ENCODE data around the gene MRAS.

Gene MRAS

DNA sequence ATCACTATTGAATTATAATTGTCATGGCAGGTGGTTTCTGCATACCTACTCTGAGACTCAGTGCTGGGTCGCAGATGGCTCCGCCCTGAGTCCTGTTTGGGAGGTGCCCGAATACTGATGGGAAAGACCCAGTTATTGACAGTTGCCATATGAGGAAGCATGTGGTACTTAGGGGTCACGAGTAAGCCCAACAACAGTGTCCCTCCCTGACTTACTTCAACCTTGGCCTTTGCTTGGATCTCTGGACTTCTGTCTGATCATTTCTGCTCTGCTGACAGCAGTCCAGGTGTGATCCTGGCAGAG is 16.8 kb downstream of the MRAS start:
- TF ChIP-seq, protein P1, sequence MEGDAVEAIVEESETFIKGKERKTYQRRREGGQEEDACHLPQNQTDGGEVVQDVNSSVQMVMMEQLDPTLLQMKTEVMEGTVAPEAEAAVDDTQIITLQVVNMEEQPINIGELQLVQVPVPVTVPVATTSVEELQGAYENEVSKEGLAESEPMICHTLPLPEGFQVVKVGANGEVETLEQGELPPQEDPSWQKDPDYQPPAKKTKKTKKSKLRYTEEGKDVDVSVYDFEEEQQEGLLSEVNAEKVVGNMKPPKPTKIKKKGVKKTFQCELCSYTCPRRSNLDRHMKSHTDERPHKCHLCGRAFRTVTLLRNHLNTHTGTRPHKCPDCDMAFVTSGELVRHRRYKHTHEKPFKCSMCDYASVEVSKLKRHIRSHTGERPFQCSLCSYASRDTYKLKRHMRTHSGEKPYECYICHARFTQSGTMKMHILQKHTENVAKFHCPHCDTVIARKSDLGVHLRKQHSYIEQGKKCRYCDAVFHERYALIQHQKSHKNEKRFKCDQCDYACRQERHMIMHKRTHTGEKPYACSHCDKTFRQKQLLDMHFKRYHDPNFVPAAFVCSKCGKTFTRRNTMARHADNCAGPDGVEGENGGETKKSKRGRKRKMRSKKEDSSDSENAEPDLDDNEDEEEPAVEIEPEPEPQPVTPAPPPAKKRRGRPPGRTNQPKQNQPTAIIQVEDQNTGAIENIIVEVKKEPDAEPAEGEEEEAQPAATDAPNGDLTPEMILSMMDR (IDR thresholded peaks at IDR 0.05; ENCODE audit: low read depth, low read length, missing control alignments): no peak
- no peak for DNase-seq (ENCODE audit: low read depth)
- no peak overlapping the region for H3K4me3 ChIP-seq (ENCODE audit: low read depth, low read length)

GRCh38 chr3:138366006-138366759 is 17.8 kb downstream of the MRAS start:
- no peak overlapping the region for H3K4me3 ChIP-seq (ENCODE audit: low read depth, low read length)
- DNase-seq (ENCODE audit: low read depth): no peak
- TF ChIP-seq, protein P1 (IDR thresholded peaks at IDR 0.05; ENCODE audit: low read depth, low read length, missing control alignments): no peak

- DNase-seq (ENCODE audit: low read depth): no peak
- no peak overlapping the region for H3K4me3 ChIP-seq (ENCODE audit: low read depth, low read length)
- TF ChIP-seq, protein P1 (IDR thresholded peaks at IDR 0.05; ENCODE audit: low read depth, low read length, missing control alignments): no peak
Observed at GRCh38 chr3:138367326-138367850, 19.0 kb downstream of the MRAS start.

- DNase-seq (ENCODE audit: low read depth): no peak
- TF ChIP-seq, protein P1 (IDR thresholded peaks at IDR 0.05; ENCODE audit: low read depth, low read length, missing control alignments): no peak
- H3K4me3 ChIP-seq (ENCODE audit: low read depth, low read length): no peak overlapping the region
Observed at GRCh38 chr3:138367911-138368310, 19.5 kb downstream of the MRAS start.

DNA sequence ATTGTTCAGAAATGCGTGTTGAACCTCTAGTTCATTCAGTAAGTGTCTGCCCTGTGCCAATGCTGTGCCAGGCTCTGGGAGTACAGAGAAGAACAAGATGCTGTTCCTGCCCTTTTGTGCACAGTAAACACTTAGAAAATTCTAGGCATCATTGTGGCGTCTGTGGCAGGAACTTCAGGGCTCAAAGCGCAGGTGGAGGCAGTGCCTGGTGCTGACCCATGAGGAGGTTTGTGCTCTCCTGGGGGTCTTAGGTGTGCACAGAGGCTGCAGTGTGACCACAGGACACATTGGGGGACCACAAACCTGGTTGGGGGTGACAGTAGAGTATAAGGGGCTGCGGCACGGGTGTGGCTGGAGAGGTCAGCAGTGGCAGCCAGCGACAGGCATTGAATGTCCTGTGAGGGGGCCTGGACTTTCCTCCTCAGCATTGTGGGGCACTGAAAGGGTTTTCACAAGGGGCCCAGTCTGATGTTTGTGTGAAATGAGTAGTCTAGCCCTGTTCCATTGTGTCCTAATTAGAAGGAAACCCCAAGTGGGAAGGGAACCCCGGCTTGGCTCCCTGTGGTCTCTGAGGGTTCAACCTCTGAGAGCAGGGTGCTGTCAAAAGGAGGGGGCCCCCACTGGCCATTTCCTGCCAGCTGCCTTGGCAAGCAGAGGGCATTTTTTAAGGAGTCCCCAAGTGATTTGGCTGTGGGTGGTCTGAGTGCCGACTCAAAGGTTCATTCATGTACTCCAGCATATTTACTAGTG is 20.9 kb downstream of the MRAS start:
- no peak overlapping the region for H3K4me3 ChIP-seq (ENCODE audit: low read depth, low read length)
- TF ChIP-seq, protein P1 (IDR thresholded peaks at IDR 0.05; ENCODE audit: low read depth, low read length, missing control alignments): no peak
- DNase-seq (ENCODE audit: low read depth): no peak

- H3K4me3 ChIP-seq (ENCODE audit: low read depth, low read length): no peak overlapping the region
- DNase-seq (ENCODE audit: low read depth): no peak
- TF ChIP-seq, protein P1 (IDR thresholded peaks at IDR 0.05; ENCODE audit: low read depth, low read length, missing control alignments): no peak
Observed at GRCh38 chr3:138370321-138370720, 21.9 kb downstream of the MRAS start.
